Sigmoid colon (tissue), 4 donors: ENCODE measurements around the gene CLTA.

Experiments used
- CTCF ChIP-seq, 4 experiments: fragments of 450-650 bp in 3 of 4; fragments of 200-600 bp in 1 of 4; IDR thresholded peaks; one replicate each; pipeline ENCODE4 v1.5.1; 2016 to 2019; ENCODE audit warnings: antibody characterized with exemption in 4 of 4, mild to moderate bottlenecking in 3 of 4, moderate library complexity in 2 of 4
- POLR2AphosphoS5 ChIP-seq, 4 donors: sonication (generic); formaldehyde crosslinking; IDR thresholded peaks; one replicate each; pipeline ENCODE4 v1.6.1; 2017; ENCODE audit warnings: antibody characterized with exemption in 4 of 4

- TF ChIP-seq POLR2AphosphoS5 (IDR thresholded peaks at IDR 0.05), result no peak
- TF ChIP-seq CTCF (IDR thresholded peaks at IDR 0.05), result no peak
Observed at GRCh38 chr9:36173861-36174260, 16.9 kb upstream of the CLTA start.
